Brain microvascular endothelial cell (primary cell): Measurements from ENCODE around the gene PRKAR1B.

Experiments used
- DNase-seq: peaks from one replicate; pipeline ENCODE4 v3.0.0-alpha.2; 2020
- H3K27ac ChIP-seq: fragments of 250-450 bp; sonication (Bioruptor Pico); 2 replicates; pipeline ENCODE4 v1.5.1; 2020; ENCODE audit warnings: mild to moderate bottlenecking, moderate library complexity
- H3K27me3 ChIP-seq: fragments of 250-450 bp; sonication (Bioruptor Pico); replicated peaks from 2 replicates; pipeline ENCODE4 v1.5.1; 2020; ENCODE audit warnings: mild to moderate bottlenecking
- H3K36me3 ChIP-seq: fragments of 250-450 bp; sonication (Bioruptor Pico); replicated peaks from 2 replicates; pipeline ENCODE4 v1.5.1; 2020; ENCODE audit warnings: mild to moderate bottlenecking
- H3K4me3 ChIP-seq: 2 replicates; pipeline ENCODE4 v1.5.1; 2011; ENCODE audit warnings: low read depth, mild to moderate bottlenecking, control low read depth, low read length, moderate library complexity
- in situ Hi-C: cut with HindIII; loops from 2 replicates; pipeline ENCODE4 v1.10.0; 2017; ENCODE audit warnings: low sequenced_read_pairs, low pct_ligation_motif_present
- TF ChIP-seq, protein P1 (sequence below): IDR thresholded peaks from 2 replicates; pipeline ENCODE4 v1.5.1; 2011; ENCODE audit warnings: low read depth, mild to moderate bottlenecking, moderate library complexity, low read length, control low read depth, inconsistent platforms; ENCODE audit errors: missing control alignments

The PRKAR1B gene

DNA sequence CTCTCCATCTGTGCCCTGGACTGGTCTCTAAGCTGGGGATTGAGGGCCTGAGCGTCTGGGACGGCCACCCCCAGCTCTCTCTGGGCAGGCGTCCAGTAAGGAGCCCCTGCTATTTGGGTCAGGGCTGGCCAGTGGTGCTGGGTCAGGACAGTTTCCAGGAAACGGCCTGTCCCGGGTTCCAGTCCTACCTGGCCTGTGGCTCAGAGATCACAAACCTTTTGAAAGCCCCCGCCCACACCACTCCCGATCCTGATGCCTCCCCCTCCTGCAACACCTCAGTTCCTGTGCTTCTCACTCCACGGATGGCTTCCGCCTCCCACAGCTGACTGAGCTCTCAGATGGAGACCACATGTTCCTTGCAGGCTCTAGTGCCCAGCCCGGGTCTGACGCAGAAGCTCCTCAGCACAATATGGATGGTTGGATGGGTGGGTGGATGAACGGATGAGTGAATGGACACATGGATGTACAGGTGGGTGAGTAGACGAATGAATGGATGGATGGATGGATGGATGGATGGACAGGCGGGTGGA, 115.7 kb downstream of the PRKAR1B start:
- no peaks in the 10 kb centered on the region for H3K36me3 ChIP-seq
- no peaks in the 10 kb centered on the region for H3K27me3 ChIP-seq
- no peak overlapping the region for H3K4me3 ChIP-seq
- DNase-seq, result no peak
- H3K27ac ChIP-seq, result peak overlapping the region; percentile 32
- in situ Hi-C loops, result no loop called here
- TF ChIP-seq, protein P1, sequence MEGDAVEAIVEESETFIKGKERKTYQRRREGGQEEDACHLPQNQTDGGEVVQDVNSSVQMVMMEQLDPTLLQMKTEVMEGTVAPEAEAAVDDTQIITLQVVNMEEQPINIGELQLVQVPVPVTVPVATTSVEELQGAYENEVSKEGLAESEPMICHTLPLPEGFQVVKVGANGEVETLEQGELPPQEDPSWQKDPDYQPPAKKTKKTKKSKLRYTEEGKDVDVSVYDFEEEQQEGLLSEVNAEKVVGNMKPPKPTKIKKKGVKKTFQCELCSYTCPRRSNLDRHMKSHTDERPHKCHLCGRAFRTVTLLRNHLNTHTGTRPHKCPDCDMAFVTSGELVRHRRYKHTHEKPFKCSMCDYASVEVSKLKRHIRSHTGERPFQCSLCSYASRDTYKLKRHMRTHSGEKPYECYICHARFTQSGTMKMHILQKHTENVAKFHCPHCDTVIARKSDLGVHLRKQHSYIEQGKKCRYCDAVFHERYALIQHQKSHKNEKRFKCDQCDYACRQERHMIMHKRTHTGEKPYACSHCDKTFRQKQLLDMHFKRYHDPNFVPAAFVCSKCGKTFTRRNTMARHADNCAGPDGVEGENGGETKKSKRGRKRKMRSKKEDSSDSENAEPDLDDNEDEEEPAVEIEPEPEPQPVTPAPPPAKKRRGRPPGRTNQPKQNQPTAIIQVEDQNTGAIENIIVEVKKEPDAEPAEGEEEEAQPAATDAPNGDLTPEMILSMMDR, result no peak

DNA sequence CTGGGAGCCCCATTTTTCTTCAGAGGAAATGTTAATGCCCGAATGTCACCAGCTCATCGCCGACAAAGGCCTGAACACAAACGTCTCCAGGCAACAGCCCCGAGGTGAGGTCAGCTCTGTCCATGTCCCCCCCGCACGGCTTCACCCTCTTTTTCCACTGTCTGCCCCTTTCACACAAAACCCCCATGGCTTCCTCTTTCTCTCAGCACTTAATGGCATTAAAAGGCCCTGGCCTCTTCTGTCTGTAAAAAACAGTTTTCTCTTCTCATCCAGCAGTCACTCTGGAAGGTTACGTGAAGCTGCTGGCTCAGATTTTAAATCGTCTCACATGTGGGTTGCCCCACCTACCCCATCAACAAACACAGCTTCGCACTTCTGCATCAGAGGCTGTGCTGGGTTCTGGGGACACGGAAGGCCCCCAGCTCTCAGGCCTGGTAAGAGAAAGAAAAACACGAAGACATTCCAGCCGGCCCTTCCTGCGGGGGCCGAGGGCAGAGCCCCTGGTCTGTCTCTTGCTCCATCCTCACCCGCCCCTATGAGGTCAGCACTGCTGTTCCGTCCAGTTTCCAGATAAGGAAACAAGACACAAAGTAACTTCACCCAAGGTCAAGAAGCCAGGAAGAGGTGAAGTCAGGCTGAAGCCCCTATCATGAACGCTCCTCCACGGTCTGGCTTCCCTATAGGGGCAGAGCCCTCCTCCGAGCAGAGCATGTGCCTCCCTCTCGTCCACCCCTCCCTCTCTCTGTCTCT, 116.4 kb downstream of the PRKAR1B start:
- in situ Hi-C loops, result no loop called here
- Histone ChIP-seq H3K36me3 (no peaks in the 10 kb centered on the region), H3K27me3 (no peaks in the 10 kb centered on the region), H3K4me3 (no peak overlapping the region), H3K27ac (peak overlapping the region; percentile 32)
- TF ChIP-seq, protein P1, result no peak
- DNase-seq, result peak; percentile 65

DNA sequence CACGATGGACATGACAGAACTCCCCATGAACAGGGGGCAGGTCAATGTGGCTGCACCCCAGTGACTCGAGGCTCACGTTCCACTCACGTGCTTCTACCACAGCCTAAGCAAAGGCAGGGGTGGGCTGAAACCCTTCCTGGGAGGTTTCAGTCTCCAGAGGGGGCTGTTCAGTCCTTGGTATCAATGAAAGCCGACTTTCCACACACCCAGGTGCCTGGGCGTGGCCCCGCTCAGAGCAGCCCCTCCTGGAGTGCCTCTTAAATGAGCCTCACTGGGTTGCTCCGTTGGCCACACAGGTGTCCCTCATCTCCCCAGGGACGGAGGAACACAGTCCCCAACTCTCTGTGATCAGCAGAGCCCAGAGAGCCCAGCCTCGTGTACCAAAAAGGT, 116.9 kb downstream of the PRKAR1B start:
- TF ChIP-seq, protein P1, result peak; percentile 4

DNA sequence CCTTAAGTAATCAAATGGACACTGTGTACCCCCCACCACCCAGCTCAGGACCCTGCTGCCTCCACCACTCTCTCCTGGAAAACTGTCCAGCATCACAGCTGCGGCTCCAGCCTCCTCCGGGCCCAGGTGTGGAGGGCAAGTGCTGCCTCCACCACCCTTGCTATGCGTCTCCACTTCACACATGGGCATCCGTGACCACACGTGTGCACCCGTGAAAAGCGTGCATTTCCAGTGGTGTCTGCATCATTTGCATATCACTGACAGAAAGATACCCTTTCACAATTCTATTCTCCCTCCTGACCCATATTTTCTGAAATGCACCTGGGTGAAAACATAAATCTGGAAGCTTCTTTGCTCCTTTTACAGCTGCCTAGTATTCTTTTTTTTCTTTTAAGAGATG, 117.7 kb downstream of the PRKAR1B start:
- no peak for DNase-seq
- Histone ChIP-seq H3K4me3 (no peak overlapping the region), H3K36me3 (no peaks in the 10 kb centered on the region), H3K27me3 (no peaks in the 10 kb centered on the region), H3K27ac (no peak overlapping the region)
- TF ChIP-seq, protein P1, result no peak
- in situ Hi-C loops, result no loop called here

More for the DNA sequence above, 116.9 kb downstream of the PRKAR1B start:
- no peak overlapping the region for H3K27ac ChIP-seq
- H3K4me3 ChIP-seq, result no peak overlapping the region
- in situ Hi-C loops, result no loop called here
- no peaks in the 10 kb centered on the region for H3K36me3 ChIP-seq
- H3K27me3 ChIP-seq, result no peaks in the 10 kb centered on the region
- no peak for DNase-seq

DNA sequence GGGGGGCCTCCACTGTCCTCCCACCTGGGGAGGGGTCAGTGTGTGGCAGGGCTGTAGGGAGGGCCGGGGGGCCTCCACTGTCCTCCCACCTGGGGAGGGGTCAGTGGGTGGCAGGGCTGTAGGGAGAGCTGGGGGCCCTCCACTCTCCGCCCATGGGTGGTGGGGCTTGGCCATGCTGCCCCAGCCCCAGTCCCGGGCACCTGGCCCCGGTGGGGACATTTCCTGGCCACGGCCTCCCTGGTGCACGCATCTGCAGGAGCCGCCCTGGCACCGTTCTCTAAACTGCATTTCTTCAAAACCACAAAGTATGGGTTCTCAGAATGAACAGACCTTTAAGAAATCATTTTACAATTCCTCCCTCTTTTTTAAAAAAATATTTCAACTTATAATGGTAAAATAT, 118.1 kb downstream of the PRKAR1B start:
- Histone ChIP-seq H3K27me3 (no peaks in the 10 kb centered on the region), H3K4me3 (no peak overlapping the region), H3K36me3 (no peaks in the 10 kb centered on the region), H3K27ac (no peak overlapping the region)
- no peak for DNase-seq
- TF ChIP-seq, protein P1, result no peak
- in situ Hi-C loops, result no loop called here
